SIG-M5 (cell line): ENCODE measurements around the gene PHEX.

Source experiments
- DNase-seq: peaks from one replicate; lab custom pipeline; 2025; lab: John Stamatoyannopoulos, UW

Gene PHEX

DNA sequence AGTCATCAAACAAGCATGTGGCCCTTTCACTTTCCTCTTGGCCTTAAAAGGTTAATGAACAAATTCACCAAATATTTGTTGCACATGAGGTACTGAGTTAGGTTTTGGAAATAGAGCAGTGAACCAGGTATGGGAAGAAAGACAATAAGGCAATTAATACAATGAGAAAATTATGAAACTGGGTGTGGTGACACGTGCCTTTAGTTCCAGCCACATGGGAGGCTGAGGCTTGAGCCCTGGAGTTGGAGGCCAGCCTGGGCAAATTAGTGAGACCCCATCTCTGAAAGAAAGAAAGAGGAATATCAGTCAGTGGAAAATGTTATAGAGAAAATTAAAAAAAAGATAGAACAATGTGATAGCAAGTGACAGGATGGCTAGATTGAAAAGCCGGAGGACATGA is 8.1 kb downstream of the PHEX start:
- DNase-seq = no peak

- no peak for DNase-seq
Observed at GRCh38 chrX:22041907-22042530, 9.9 kb downstream of the PHEX start.

DNA sequence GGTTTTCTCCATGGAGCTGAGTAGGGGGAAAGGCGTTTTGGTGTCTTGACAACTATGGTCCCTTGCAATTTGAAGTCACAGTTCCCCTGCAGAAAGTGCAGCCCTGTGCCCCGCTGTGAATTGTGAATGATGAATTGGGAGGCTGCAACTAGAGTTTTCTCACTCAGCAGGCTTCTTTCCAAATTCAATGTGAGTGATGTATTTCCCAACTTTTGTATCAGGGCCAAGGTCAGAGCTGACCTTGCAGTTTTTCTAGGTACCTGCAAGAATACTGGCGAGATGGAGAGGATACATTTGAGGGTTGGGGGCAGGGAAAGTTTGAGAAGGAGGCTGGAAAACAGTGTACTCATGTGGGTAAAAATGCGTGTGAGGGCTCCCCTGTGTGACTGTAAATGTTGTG is 11.7 kb downstream of the PHEX start:
- no peak for DNase-seq

DNA sequence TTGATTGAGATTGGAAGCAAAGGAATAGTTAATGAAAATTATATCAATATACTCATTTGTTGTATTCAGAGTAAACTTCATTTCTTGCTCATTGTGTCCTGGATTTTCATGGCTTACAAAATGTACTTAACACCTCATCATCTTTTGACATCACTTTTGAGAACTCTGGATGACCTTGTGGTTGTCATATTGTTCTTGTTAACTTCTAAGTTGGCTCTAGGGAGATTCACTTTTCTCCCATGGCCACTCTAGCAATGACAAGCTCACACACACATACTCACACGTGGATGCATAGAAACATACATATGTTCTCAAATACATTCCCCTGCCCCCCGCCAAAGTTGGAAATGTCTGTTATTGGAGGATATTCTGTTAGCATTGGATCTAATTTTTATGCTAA is 15.3 kb downstream of the PHEX start:
- DNase-seq = no peak

- no peak for DNase-seq
Observed at GRCh38 chrX:22053481-22053880, 21.4 kb downstream of the PHEX start.

DNA sequence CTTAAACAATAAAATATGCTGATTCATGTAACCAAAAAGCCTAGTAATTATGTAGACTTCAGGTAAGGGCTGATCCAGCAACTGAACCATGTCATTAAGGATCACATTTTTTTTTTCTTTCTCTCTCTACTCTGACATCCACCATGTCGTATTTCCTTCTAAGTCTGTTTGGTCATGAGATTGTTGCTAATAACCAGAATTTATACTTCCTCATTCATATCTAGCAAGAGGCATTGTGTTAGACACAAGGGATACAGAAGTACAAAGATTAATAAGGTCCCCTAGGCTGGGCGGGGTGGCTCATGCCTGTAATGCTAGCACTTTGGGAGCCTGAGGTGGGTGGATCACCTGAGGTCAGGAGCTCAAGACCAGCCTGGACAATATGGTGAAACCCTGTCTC is 24.1 kb downstream of the PHEX start:
- DNase-seq = no peak

DNA sequence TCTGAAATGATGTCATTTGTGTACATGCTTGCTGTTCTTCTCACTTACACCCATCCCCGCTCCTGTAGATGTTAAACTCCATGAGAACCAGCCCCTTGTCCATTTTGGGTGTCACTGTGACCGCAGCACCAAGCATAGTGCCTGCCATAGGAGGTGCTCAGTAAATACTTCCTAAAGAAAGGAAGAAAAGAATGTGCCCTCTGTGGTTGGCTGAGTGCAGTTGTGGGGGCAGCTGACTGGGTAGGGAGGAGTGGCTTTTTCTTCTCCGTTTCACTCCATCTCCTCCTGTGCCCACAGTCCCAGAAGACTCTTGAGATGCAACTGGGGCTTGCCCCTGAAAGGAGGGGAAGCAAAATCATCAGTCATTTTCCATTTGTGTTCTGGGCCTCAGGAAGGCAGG is 25.5 kb downstream of the PHEX start:
- no peak for DNase-seq

GRCh38 chrX:22059775-22060174 is 27.6 kb downstream of the PHEX start:
- DNase-seq = no peak

GRCh38 chrX:22060415-22061280 is 28.5 kb downstream of the PHEX start:
- DNase-seq = no peak

- no peak for DNase-seq
Observed at GRCh38 chrX:22063284-22063683, 31.2 kb downstream of the PHEX start.

DNA sequence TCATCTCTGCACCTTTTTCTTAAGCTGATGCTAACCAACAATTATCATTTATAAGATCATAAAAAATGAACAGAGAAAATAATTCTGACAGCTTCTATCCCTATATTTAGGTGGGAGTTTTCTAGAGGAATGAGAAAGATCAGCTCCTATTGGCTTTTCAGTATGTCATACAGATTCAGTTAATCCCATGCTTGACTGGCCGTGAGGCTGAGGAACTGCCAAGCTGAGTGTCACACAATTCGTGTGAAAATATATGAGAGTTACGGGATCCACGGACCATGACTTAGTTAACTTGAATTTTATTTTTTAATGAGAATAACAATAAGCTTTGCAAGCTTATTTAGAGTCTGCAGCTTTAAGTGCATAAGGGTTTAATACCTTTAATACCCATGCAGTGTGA is 37.5 kb downstream of the PHEX start:
- DNase-seq = no peak

GRCh38 chrX:22073928-22074327 is 41.8 kb downstream of the PHEX start:
- no peak for DNase-seq

DNA sequence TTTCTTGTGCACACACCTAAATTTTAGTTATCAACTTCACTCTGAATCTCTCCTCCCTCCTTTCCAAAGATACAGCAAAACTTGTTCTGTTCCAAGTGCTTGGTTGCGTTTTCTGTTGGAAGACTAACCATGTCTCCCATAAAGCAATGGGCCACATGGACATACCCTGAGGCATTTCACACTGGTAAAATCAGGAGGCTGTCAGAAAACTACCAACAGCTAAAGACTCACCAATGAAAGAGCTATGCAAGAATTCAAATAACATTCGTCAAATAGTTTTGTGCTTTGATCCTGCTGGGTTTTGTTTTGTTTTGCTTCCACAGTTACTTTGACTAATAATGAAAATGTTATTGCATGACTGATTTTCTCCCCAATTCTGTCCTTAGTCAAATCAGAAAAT is 46.0 kb downstream of the PHEX start:
- DNase-seq = no peak

DNA sequence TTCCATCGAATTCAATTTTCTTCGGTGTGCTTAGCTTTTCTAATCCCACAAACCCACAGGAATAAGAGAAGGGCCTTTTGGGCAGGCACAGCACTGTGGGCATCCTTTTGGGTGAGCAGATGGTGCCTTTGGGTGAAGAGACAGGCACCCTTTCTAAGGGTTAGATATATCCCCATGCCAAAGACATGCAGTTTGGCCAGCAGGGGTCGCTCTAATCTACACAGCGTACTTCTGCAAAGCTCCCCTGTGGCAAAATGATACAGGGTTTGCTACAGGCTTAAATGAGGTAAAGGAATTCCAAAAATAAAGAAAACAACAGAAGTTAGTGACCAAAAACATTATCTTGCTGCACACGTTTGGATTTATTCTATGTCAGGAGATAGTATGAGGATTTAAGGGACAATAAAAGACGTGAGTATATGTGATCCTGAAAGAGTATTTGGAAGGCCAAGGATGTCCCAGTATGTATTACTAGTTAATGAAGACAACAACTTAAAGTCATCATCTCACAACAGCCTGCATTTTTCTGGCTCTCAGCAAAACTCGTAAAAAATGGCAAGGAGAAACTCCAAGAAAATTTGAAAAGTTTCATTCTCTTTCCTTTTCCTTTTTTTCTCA is 49.5 kb downstream of the PHEX start:
- no peak for DNase-seq

DNA sequence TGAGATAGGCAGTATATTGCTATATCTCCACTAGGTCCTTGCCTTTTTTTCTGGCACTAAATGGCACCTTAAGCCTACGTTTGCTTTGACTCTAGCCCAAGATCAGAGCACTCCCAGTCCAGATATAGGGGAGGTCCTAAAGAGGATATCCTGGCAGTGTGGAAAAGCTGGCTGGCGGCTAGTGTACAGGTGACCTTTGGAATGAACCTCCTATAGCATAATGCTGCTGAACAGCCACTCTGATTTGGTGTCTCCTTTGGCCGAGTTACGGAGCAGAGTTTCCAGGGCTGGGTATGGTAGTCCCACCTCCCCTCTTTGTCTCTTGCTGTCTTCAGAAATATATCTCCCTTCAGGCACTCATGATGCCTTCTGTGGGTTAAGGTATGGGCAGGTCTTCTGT is 53.9 kb downstream of the PHEX start:
- no peak for DNase-seq

DNA sequence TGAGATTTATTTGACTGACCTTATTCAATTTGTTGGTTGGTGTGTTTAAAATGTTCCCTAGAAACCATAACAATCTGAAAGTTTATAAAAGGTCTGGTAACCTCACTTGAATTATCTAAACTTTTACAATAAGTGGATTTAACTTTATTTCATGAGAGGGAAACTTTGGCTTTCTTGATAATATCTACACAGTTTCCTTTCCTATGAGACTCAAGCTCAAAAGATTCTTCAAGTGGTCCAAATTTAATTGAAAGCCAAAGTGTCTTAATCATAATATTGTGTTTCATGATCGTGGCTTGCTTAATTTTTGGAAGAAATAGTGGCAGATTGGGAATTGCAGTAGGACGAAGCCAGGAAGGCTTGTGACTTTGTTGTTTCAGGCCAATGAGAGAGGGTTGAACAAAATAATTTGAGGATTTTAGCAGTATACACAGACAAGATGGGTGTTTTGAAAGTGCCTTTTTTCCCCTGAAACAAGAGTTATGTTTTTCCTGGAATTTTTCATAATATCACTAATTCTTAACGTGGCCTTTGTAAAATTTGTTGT is 55.0 kb downstream of the PHEX start:
- no peak for DNase-seq

- DNase-seq = no peak
Observed at GRCh38 chrX:22088326-22088725, 56.2 kb downstream of the PHEX start.

GRCh38 chrX:22090181-22090580 is 58.1 kb downstream of the PHEX start:
- DNase-seq = no peak

GRCh38 chrX:22093550-22093949 is 61.4 kb downstream of the PHEX start:
- no peak for DNase-seq

DNA sequence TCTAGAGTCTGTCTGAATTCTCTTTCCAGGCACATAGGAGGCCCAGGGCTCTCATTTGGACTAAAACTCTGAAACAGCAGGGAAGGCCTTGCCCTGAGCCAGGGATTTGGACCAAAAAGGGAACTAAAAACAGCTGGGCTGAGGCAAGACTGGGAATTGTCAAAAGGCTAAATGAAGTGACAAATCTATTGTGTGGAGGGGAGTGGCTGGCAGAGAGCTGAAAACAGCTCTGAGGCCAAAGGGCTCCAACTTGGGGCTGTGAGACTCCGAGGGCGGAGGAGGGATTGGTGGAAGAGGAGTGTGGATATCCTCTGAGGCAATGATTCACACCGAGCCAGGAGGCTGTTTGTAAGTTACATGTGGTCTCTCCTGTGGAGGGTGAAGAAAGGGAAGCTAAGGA is 63.2 kb downstream of the PHEX start:
- no peak for DNase-seq

DNA sequence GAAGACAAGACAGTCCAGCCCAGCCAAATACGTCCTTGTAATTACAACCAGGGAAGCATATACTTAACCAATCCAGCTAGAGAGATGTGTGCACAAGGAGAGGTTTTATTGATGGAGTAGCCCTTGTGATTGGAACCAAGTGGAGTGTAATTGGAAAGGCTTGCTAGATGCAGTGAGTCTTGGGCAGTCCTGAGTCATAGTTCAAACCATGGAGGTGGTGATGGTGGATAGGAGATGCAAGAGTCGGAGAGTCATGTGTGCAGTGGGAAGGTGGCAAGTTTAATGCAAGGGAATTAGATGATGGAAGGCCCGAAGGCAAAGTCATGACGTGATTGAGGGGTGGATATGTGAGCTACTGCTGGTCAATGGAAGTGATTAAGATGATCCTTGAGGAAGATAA is 63.7 kb downstream of the PHEX start:
- DNase-seq = no peak

DNA sequence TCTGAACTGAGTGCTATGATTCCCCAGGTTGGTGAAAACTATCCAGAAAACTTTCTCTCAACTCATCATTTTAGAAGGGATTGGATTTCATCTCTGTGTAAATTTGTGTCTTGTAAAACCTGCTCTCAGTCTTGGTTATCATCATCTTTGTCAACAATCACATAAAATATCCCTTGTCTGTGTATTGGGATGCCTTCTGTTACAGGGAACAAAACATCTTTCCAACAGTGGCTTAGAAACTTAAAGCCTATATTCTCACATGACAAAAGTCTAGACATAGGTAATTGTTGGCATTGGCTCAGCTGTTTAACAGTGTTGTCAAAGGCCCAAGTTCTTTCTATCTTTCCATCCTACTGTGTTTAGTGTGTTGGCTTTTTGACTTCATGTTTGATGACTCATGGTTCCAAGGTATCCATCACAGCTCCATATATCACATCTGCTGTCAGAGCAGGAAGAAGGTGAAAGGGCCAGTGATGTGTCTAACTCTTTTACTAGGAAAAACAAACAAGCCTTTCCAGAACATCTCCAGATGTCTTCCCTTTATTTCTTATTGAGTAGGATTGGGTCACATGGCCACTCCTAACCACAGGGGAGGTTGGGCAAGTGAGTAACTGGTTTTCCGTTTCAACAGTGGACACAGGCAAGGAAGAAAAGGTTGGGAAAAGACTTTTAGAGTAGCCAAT is 65.0 kb downstream of the PHEX start:
- no peak for DNase-seq
